ENCODE results near the gene SLC6A7. TPM values are rescaled to one million over a fixed set of nuclear protein-coding genes. Genes with fewer than 3 reads are reported as not detected.

The SLC6A7 gene
- total RNA-seq, 2 experiments from 2014 or later, result not detected

GRCh38 chr5:150215979-150216944 lies 26.4 kb downstream of the SLC6A7 start:
- no peak for ATAC-seq
- TF ChIP-seq, protein P1, sequence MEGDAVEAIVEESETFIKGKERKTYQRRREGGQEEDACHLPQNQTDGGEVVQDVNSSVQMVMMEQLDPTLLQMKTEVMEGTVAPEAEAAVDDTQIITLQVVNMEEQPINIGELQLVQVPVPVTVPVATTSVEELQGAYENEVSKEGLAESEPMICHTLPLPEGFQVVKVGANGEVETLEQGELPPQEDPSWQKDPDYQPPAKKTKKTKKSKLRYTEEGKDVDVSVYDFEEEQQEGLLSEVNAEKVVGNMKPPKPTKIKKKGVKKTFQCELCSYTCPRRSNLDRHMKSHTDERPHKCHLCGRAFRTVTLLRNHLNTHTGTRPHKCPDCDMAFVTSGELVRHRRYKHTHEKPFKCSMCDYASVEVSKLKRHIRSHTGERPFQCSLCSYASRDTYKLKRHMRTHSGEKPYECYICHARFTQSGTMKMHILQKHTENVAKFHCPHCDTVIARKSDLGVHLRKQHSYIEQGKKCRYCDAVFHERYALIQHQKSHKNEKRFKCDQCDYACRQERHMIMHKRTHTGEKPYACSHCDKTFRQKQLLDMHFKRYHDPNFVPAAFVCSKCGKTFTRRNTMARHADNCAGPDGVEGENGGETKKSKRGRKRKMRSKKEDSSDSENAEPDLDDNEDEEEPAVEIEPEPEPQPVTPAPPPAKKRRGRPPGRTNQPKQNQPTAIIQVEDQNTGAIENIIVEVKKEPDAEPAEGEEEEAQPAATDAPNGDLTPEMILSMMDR (IDR thresholded peaks at IDR 0.05), result no peak
- POLR2A ChIA-PET, result no interaction called here

DNA sequence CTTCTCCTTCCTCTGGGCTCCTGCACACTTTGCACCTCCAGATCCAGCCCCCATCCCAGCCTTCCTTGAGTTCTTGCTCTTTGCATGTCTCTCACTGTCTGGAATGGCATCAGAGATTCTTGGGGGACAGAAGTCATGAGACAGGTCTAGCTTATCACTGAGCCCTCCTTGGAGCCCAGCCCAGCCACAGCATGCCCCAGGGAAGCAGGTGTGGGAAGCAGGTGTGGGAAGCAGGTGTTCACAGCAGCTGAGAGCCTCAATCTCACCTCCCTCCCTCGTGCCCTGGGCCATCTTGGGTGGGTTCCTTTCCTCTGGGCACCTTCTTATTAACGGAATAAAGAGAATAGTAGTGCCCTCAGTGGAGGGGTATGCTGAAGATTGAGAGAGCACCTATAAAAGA lies 27.2 kb downstream of the SLC6A7 start:
- H3K27me3 Mint-ChIP-seq, result peaks cover 6% of the 10 kb centered on the region
- H3K9me3 Mint-ChIP-seq, result no peaks in the 10 kb centered on the region
- CTCF ChIA-PET, result interaction anchor here (0.6 to 4.7 kb wide), 6 partner anchors 41 to 99 kb away, joined by 3 to 47 read pairs (median 4); partner anchors contain the start of gene CDX1
- no peak for DNase-seq
- intact Hi-C loops (cut with micrococcal nuclease), result no loop called here
- no peak for ATAC-seq
- no peak overlapping the region for H3K4me3 Mint-ChIP-seq
- H3K4me1 Mint-ChIP-seq (ENCODE audit: low read depth), result peaks cover 2% of the 10 kb centered on the region
- H3K27ac Mint-ChIP-seq, result no peak overlapping the region
- H3K36me3 Mint-ChIP-seq (ENCODE audit: low read depth), result no peaks in the 10 kb centered on the region
- POLR2A ChIA-PET, result no interaction called here
- TF ChIP-seq, protein P1 (IDR thresholded peaks at IDR 0.05), result no peak

More at GRCh38 chr5:150215979-150216944, 26.4 kb downstream of the SLC6A7 start:
- no peaks in the 10 kb centered on the region for H3K9me3 Mint-ChIP-seq
- H3K27ac Mint-ChIP-seq, result no peak overlapping the region
- CTCF ChIA-PET, result interaction anchor here (0.7 to 4.7 kb wide), 2 partner anchors 56 to 86 kb away, joined by 3 to 47 read pairs; no protein-coding TSS in a partner anchor
- intact Hi-C loops (cut with micrococcal nuclease), result no loop called here
- DNase-seq, result no peak
- peaks cover 6% of the 10 kb centered on the region for H3K27me3 Mint-ChIP-seq
- H3K36me3 Mint-ChIP-seq (ENCODE audit: low read depth), result no peaks in the 10 kb centered on the region
- H3K4me1 Mint-ChIP-seq (ENCODE audit: low read depth), result peaks cover 2% of the 10 kb centered on the region
- no peak overlapping the region for H3K4me3 Mint-ChIP-seq

- ChIA-PET POLR2A (interaction anchor here (0.7 kb wide), 1 partner anchor 87 kb away, joined by 3 read pairs; no protein-coding TSS in a partner anchor), CTCF (interaction anchor here (0.6 to 4.7 kb wide), 19 partner anchors 8 to 212 kb away, joined by 3 to 47 read pairs (median 3); partner anchors contain the start of gene CDX1)
- Mint-ChIP-seq H3K36me3 (ENCODE audit: low read depth) (no peaks in the 10 kb centered on the region), H3K4me1 (ENCODE audit: low read depth) (peaks cover 2% of the 10 kb centered on the region), H3K9me3 (no peaks in the 10 kb centered on the region), H3K27ac (no peak overlapping the region), H3K27me3 (peaks cover 6% of the 10 kb centered on the region), H3K4me3 (no peak overlapping the region)
- ATAC-seq (peak; percentile 98), DNase-seq (peak; percentile 86)
- intact Hi-C loops (cut with micrococcal nuclease), result loop anchor here (1.0 to 2.0 kb wide), 2 partner anchors 57 to 87 kb away; no protein-coding TSS in a partner anchor
- TF ChIP-seq, protein P1 (IDR thresholded peaks at IDR 0.05), result peak; percentile 79
Measured at GRCh38 chr5:150217873-150218692, 28.2 kb downstream of the SLC6A7 start.

GRCh38 chr5:150218693-150219035 lies 28.8 kb downstream of the SLC6A7 start:
- Mint-ChIP-seq H3K27ac (no peak overlapping the region), H3K4me1 (ENCODE audit: low read depth) (peaks cover 2% of the 10 kb centered on the region), H3K27me3 (peaks cover 6% of the 10 kb centered on the region), H3K9me3 (no peaks in the 10 kb centered on the region), H3K36me3 (ENCODE audit: low read depth) (no peaks in the 10 kb centered on the region), H3K4me3 (no peak overlapping the region)
- ChIA-PET POLR2A (no interaction called here), CTCF (interaction anchor here (0.6 to 4.7 kb wide), 18 partner anchors 9 to 213 kb away, joined by 3 to 47 read pairs (median 3); no protein-coding TSS in a partner anchor)
- intact Hi-C loops (cut with micrococcal nuclease), result loop anchor here (1.0 to 2.0 kb wide), 2 partner anchors 57 to 88 kb away; no protein-coding TSS in a partner anchor
- TF ChIP-seq, protein P1 (IDR thresholded peaks at IDR 0.05), result no peak
- DNase-seq, result no peak
- ATAC-seq, result no peak

Measured in activated CD8-positive, alpha-beta T cell treated with anti-CD3 and anti-CD28 coated beads for 36 hours (primary cell).